Muscle layer of colon (tissue), 2 donors: ENCODE data around the gene SOX3.

Experiments
- H3K27ac ChIP-seq: one replicate; pipeline ENCODE4 v1.7.0; 2013; ENCODE audit warnings: low read depth, mild to moderate bottlenecking, low read length, moderate library complexity
- H3K27me3 ChIP-seq, 2 donors: one replicate each; pipeline ENCODE4 v1.7.0; 2013; ENCODE audit warnings: low read length in 2 of 2, mild to moderate bottlenecking in 2 of 2; ENCODE audit not compliant: insufficient read depth in 2 of 2, control insufficient read depth in 1 of 2
- H3K36me3 ChIP-seq: one replicate; pipeline ENCODE4 v1.7.0; 2013; ENCODE audit warnings: mild to moderate bottlenecking, low read length; ENCODE audit not compliant: insufficient read depth
- H3K4me1 ChIP-seq: one replicate; pipeline ENCODE4 v1.7.0; 2013; ENCODE audit warnings: mild to moderate bottlenecking, low read length; ENCODE audit not compliant: insufficient read depth
- H3K4me3 ChIP-seq, 2 donors: one replicate each; pipeline ENCODE4 v1.7.0; 2013; ENCODE audit warnings: low read length in 2 of 2, low read depth in 1 of 2, mild to moderate bottlenecking in 1 of 2, moderate library complexity in 1 of 2
- H3K9ac ChIP-seq: one replicate; pipeline ENCODE4 v1.7.0; 2013; ENCODE audit warnings: low read length
- H3K9me3 ChIP-seq: one replicate; pipeline ENCODE4 v1.7.0; 2013; ENCODE audit warnings: mild to moderate bottlenecking, low read length
- donor health status: abdominal sarcoma.
- donor health status: Adenocarcinoma of cecum.

The SOX3 gene

GRCh38 chrX:140492066-140492994, 12.5 kb downstream of the SOX3 start:
- no peak overlapping the region for H3K4me3 ChIP-seq
- no peak overlapping the region for H3K9ac ChIP-seq
- H3K9me3 ChIP-seq, result no peaks in the 10 kb centered on the region
- H3K27me3 ChIP-seq, result no peaks in the 10 kb centered on the region
- no peak overlapping the region for H3K27ac ChIP-seq
- no peaks in the 10 kb centered on the region for H3K4me1 ChIP-seq
- no peaks in the 10 kb centered on the region for H3K36me3 ChIP-seq

GRCh38 chrX:140480765-140481164, 24.1 kb downstream of the SOX3 start:
- Histone ChIP-seq H3K27ac (no peak overlapping the region), H3K4me1 (no peaks in the 10 kb centered on the region), H3K27me3 (no peaks in the 10 kb centered on the region), H3K36me3 (no peaks in the 10 kb centered on the region), H3K9me3 (no peaks in the 10 kb centered on the region), H3K4me3 (no peak overlapping the region), H3K9ac (no peak overlapping the region)

- Histone ChIP-seq H3K4me1 (no peaks in the 10 kb centered on the region), H3K9ac (no peak overlapping the region), H3K27ac (no peak overlapping the region), H3K9me3 (no peaks in the 10 kb centered on the region), H3K4me3 (no peak overlapping the region), H3K27me3 (no peaks in the 10 kb centered on the region), H3K36me3 (no peaks in the 10 kb centered on the region)
These were observed 26.9 kb downstream of the SOX3 start for GRCh38 chrX:140477987-140478386.

GRCh38 chrX:140475025-140475424, 29.8 kb downstream of the SOX3 start:
- H3K27ac ChIP-seq, result no peak overlapping the region
- no peak overlapping the region for H3K9ac ChIP-seq
- H3K9me3 ChIP-seq, result no peaks in the 10 kb centered on the region
- H3K4me1 ChIP-seq, result no peaks in the 10 kb centered on the region
- H3K27me3 ChIP-seq, result no peaks in the 10 kb centered on the region
- H3K36me3 ChIP-seq, result no peaks in the 10 kb centered on the region
- no peak overlapping the region for H3K4me3 ChIP-seq

GRCh38 chrX:140467211-140467610, 37.7 kb downstream of the SOX3 start:
- Histone ChIP-seq H3K27me3 (no peaks in the 10 kb centered on the region), H3K4me3 (no peak overlapping the region), H3K9ac (no peak overlapping the region), H3K9me3 (no peaks in the 10 kb centered on the region), H3K36me3 (no peaks in the 10 kb centered on the region), H3K4me1 (no peaks in the 10 kb centered on the region), H3K27ac (no peak overlapping the region)
